Measurements from ENCODE around the gene PSMD2.

PSMD2 gene

DNA sequence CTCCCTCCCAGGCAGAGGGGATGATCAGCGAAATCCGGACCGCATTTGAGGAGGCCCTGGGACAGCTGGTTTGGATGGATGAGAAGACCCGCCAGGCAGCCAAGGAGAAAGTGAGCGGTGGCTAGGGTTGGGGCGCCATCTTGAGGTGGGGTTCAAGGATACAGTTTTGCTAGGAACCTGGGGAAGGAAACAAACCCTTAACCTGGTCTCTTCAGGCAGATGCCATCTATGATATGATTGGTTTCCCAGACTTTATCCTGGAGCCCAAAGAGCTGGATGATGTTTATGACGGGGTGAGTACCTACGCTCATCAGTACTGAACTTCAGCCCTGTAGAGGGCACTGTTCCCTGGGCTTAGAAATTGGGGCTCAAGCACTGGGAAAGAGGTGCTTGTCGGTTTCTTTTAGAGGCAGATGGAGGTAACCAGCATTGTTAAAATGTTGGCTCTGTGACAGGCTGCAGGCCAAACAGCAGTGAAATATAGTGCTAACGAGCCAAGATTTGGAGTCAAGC is 9.6 kb upstream of the PSMD2 start:
- no peaks in the 10 kb centered on the region for H3K9me3 ChIP-seq

DNA sequence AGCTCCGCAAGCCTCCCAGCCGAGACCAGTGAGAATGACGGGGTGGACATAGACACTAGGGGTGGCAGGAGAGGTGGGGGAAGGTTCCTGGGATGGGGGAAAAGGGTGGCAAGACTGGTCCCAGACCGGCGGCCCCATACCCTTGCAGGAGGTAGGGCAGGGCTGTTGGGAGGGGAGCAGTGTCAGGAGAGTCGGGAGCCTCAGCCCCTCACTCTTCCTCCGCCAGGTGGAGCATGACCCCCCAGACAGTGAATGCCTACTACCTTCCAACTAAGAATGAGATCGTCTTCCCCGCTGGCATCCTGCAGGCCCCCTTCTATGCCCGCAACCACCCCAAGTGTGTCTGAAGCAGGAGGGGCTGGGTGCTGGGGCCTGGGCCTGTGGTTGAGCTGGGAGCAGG is 8.7 kb upstream of the PSMD2 start:
- H3K36me3 ChIP-seq = no peaks in the 10 kb centered on the region
- H3K4me3 ChIP-seq (ENCODE audit: low read depth in 1 of 2, low read length in 1 of 2) = no peak overlapping the region
- TF ChIP-seq, protein P1, sequence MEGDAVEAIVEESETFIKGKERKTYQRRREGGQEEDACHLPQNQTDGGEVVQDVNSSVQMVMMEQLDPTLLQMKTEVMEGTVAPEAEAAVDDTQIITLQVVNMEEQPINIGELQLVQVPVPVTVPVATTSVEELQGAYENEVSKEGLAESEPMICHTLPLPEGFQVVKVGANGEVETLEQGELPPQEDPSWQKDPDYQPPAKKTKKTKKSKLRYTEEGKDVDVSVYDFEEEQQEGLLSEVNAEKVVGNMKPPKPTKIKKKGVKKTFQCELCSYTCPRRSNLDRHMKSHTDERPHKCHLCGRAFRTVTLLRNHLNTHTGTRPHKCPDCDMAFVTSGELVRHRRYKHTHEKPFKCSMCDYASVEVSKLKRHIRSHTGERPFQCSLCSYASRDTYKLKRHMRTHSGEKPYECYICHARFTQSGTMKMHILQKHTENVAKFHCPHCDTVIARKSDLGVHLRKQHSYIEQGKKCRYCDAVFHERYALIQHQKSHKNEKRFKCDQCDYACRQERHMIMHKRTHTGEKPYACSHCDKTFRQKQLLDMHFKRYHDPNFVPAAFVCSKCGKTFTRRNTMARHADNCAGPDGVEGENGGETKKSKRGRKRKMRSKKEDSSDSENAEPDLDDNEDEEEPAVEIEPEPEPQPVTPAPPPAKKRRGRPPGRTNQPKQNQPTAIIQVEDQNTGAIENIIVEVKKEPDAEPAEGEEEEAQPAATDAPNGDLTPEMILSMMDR (IDR thresholded peaks at IDR 0.05) = no peak
- peaks cover 45% of the 10 kb centered on the region for H3K27me3 ChIP-seq
- H3K9me3 ChIP-seq = no peaks in the 10 kb centered on the region
- H3K4me1 ChIP-seq (ENCODE audit: control insufficient read depth in 1 of 2, insufficient read depth in 1 of 2, low read depth in 1 of 2, low read length in 1 of 2) = no peaks in the 10 kb centered on the region
- H3K27ac ChIP-seq = no peak overlapping the region

More for the DNA sequence above, 9.6 kb upstream of the PSMD2 start:
- no peaks in the 10 kb centered on the region for H3K4me1 ChIP-seq (ENCODE audit: control insufficient read depth in 1 of 2, insufficient read depth in 1 of 2, low read depth in 1 of 2, low read length in 1 of 2)
- H3K27ac ChIP-seq = no peak overlapping the region
- H3K4me3 ChIP-seq (ENCODE audit: low read depth in 1 of 2, low read length in 1 of 2) = no peak overlapping the region
- TF ChIP-seq, protein P1 (IDR thresholded peaks at IDR 0.05) = no peak
- no peaks in the 10 kb centered on the region for H3K36me3 ChIP-seq
- H3K27me3 ChIP-seq = peaks cover 45% of the 10 kb centered on the region

DNA sequence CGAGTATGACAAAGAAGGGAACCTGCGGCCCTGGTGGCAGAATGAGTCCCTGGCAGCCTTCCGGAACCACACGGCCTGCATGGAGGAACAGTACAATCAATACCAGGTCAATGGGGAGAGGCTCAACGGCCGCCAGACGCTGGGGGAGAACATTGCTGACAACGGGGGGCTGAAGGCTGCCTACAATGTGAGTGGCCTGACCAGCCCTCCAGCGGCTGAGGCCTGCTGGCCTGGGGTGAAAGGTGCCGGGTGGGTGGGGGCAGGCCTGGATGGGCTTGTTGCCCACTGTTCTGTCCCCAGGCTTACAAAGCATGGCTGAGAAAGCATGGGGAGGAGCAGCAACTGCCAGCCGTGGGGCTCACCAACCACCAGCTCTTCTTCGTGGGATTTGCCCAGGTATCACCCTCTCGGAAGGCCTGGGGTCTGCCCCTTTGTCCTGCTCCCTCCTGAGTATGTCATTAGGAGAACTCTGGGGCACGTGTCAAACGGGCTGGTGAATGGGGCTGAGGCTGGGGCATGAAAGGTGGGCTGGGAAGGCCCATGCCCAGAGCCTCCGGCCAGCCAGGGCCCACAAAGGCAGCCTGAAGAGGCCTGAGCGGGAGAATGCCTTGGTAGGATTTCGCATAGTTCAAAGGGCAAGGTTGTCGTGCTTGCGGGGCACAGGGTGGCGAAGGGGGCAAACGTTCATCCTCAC is 7.8 kb upstream of the PSMD2 start:
- Histone ChIP-seq H3K27me3 (peaks cover 44% of the 10 kb centered on the region), H3K4me1 (ENCODE audit: control insufficient read depth in 1 of 2, insufficient read depth in 1 of 2, low read depth in 1 of 2, low read length in 1 of 2) (no peaks in the 10 kb centered on the region), H3K27ac (no peak overlapping the region), H3K9me3 (no peaks in the 10 kb centered on the region), H3K4me3 (ENCODE audit: low read depth in 1 of 2, low read length in 1 of 2) (no peak overlapping the region), H3K36me3 (no peaks in the 10 kb centered on the region)
- TF ChIP-seq, protein P1 (IDR thresholded peaks at IDR 0.05) = no peak

GRCh38 chr3:184291738-184292445 is 7.1 kb upstream of the PSMD2 start:
- Histone ChIP-seq H3K4me1 (ENCODE audit: control insufficient read depth in 1 of 2, insufficient read depth in 1 of 2, low read depth in 1 of 2, low read length in 1 of 2) (no peaks in the 10 kb centered on the region), H3K27me3 (peaks cover 37% of the 10 kb centered on the region), H3K36me3 (no peaks in the 10 kb centered on the region), H3K27ac (no peak overlapping the region), H3K9me3 (no peaks in the 10 kb centered on the region), H3K4me3 (ENCODE audit: low read depth in 1 of 2, low read length in 1 of 2) (no peak overlapping the region)
- TF ChIP-seq, protein P1 (IDR thresholded peaks at IDR 0.05) = no peak

DNA sequence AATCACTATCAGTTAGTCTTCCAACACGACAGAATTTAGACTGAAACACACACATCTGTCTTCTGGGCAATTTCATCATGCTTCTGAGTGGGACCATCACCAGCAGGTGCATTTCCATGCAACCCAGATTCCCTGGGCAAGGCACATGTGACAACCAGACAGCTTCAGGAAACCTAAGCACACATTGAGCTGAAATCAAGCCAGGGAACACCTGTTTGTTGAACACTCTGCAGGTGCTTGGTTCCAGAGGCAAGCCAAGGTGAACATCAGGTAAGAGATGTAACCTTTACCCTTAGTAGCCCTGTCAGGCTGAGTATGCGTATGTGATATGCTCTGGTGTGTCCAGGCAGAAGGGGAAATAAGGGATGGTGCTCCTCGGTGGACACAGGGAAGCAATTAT is 3.3 kb upstream of the PSMD2 start:
- no peak overlapping the region for H3K4me3 ChIP-seq (ENCODE audit: low read depth in 1 of 2, low read length in 1 of 2)
- H3K36me3 ChIP-seq = peaks cover 6% of the 10 kb centered on the region
- peaks cover 18% of the 10 kb centered on the region in 2 experiments for H3K4me1 ChIP-seq (ENCODE audit: control insufficient read depth in 1 of 2, insufficient read depth in 1 of 2, low read depth in 1 of 2, low read length in 1 of 2)
- no peaks in the 10 kb centered on the region for H3K9me3 ChIP-seq
- no peak overlapping the region for H3K27ac ChIP-seq
- peaks cover 14% of the 10 kb centered on the region for H3K27me3 ChIP-seq
- TF ChIP-seq, protein P1 (IDR thresholded peaks at IDR 0.05) = no peak

All from neutrophil (primary cell).